ENCODE results near the gene SGPL1. TPM values are rescaled to one million over a fixed set of nuclear protein-coding genes. Genes with fewer than 3 reads are reported as not detected.

SGPL1 gene
- total RNA-seq, 1 experiment from 2014 or later, result 127 TPM

- Mint-ChIP-seq H3K4me3 (ENCODE audit: unreplicated experiment) (no peak overlapping the region), H3K27me3 (ENCODE audit: insufficient read depth, unreplicated experiment) (peaks cover 12% of the 10 kb centered on the region), H3K9me3 (ENCODE audit: unreplicated experiment) (no peaks in the 10 kb centered on the region), H3K27ac (ENCODE audit: unreplicated experiment) (no peak overlapping the region), H3K36me3 (ENCODE audit: insufficient read depth, unreplicated experiment) (no peaks in the 10 kb centered on the region), H3K4me1 (ENCODE audit: low read depth, unreplicated experiment) (no peaks in the 10 kb centered on the region)
- no peaks in the 10 kb centered on the region; the same call in 1 of the 2 replicates for H3K27me3 ChIP-seq (replicated peaks; ENCODE audit: control insufficient read depth, insufficient read depth, low read length)
- intact Hi-C loops (cut with micrococcal nuclease; ENCODE audit: unreplicated experiment), result no loop called here
- H3K9me3 ChIP-seq, result no peaks in the 10 kb centered on the region
- CTCF ChIA-PET, result interaction anchor here (0.6 kb wide), 1 partner anchor 271 kb away, joined by 3 read pairs; no protein-coding TSS in a partner anchor
- no peaks in the 10 kb centered on the region for H3K36me3 ChIP-seq (ENCODE audit: control insufficient read depth, insufficient read depth, low read length)
- H3K4me3 ChIP-seq (ENCODE audit: low read depth, low read length), result no peak overlapping the region
- BruUV-seq (replicated peaks), result no TSS peak
- POLR2A ChIA-PET, result no interaction called here
- no peaks in the 10 kb centered on the region for H3K4me1 ChIP-seq
- TF ChIP-seq CTCF (IDR thresholded peaks at IDR 0.05; ENCODE audit: insufficient read depth in 1 of 2, low read depth in 1 of 2, low read length in 1 of 2, severe bottlenecking in 1 of 2, unreplicated experiment in 1 of 2), result no peak
- peak in 1 of 2 experiments; percentile 33 for DNase-seq
These were observed 92.9 kb downstream of the SGPL1 start for GRCh38 chr10:70908406-70909296.

- CTCF ChIA-PET, result interaction anchor here (0.6 kb wide), 1 partner anchor 272 kb away, joined by 3 read pairs; no protein-coding TSS in a partner anchor
- Mint-ChIP-seq H3K9me3 (ENCODE audit: unreplicated experiment) (no peaks in the 10 kb centered on the region), H3K27ac (ENCODE audit: unreplicated experiment) (no peak overlapping the region), H3K4me1 (ENCODE audit: low read depth, unreplicated experiment) (no peaks in the 10 kb centered on the region), H3K36me3 (ENCODE audit: insufficient read depth, unreplicated experiment) (no peaks in the 10 kb centered on the region), H3K27me3 (ENCODE audit: insufficient read depth, unreplicated experiment) (peaks cover 15% of the 10 kb centered on the region), H3K4me3 (ENCODE audit: unreplicated experiment) (no peak overlapping the region)
- peak in 1 of 2 experiments; percentile 28 for DNase-seq
- Histone ChIP-seq H3K36me3 (ENCODE audit: control insufficient read depth, insufficient read depth, low read length) (no peaks in the 10 kb centered on the region), H3K4me1 (no peaks in the 10 kb centered on the region), H3K4me3 (ENCODE audit: low read depth, low read length) (no peak overlapping the region), H3K9me3 (no peaks in the 10 kb centered on the region), H3K27me3 (replicated peaks; ENCODE audit: control insufficient read depth, insufficient read depth, low read length) (no peaks in the 10 kb centered on the region; the same call in 1 of the 2 replicates)
- BruUV-seq (replicated peaks), result no TSS peak
- intact Hi-C loops (cut with micrococcal nuclease; ENCODE audit: unreplicated experiment), result no loop called here
- no peak for TF ChIP-seq CTCF (IDR thresholded peaks at IDR 0.05; ENCODE audit: insufficient read depth in 1 of 2, low read depth in 1 of 2, low read length in 1 of 2, severe bottlenecking in 1 of 2, unreplicated experiment in 1 of 2)
- POLR2A ChIA-PET, result no interaction called here
These were observed 93.7 kb downstream of the SGPL1 start for GRCh38 chr10:70909326-70909935.

GRCh38 chr10:70910486-70911341 is 95.0 kb downstream of the SGPL1 start:
- no peaks in the 10 kb centered on the region for H3K36me3 Mint-ChIP-seq (ENCODE audit: insufficient read depth, unreplicated experiment)
- Histone ChIP-seq H3K4me3 (ENCODE audit: low read depth, low read length) (no peak overlapping the region), H3K36me3 (ENCODE audit: control insufficient read depth, insufficient read depth, low read length) (no peaks in the 10 kb centered on the region), H3K4me1 (no peaks in the 10 kb centered on the region), H3K27me3 (replicated peaks; ENCODE audit: control insufficient read depth, insufficient read depth, low read length) (no peaks in the 10 kb centered on the region; the same call in 1 of the 2 replicates), H3K9me3 (no peaks in the 10 kb centered on the region)
- H3K4me3 Mint-ChIP-seq (ENCODE audit: unreplicated experiment), result no peak overlapping the region
- no peak overlapping the region for H3K27ac Mint-ChIP-seq (ENCODE audit: unreplicated experiment)
- DNase-seq, result peak in 1 of 2 experiments; percentile 38
- H3K27me3 Mint-ChIP-seq (ENCODE audit: insufficient read depth, unreplicated experiment), result peaks cover 17% of the 10 kb centered on the region
- intact Hi-C loops (cut with micrococcal nuclease; ENCODE audit: unreplicated experiment), result no loop called here
- no peaks in the 10 kb centered on the region for H3K4me1 Mint-ChIP-seq (ENCODE audit: low read depth, unreplicated experiment)
- no peaks in the 10 kb centered on the region for H3K9me3 Mint-ChIP-seq (ENCODE audit: unreplicated experiment)
- TF ChIP-seq CTCF (IDR thresholded peaks at IDR 0.05; ENCODE audit: insufficient read depth in 1 of 2, low read depth in 1 of 2, low read length in 1 of 2, severe bottlenecking in 1 of 2, unreplicated experiment in 1 of 2), result no peak
- BruUV-seq (replicated peaks), result no TSS peak
- POLR2A ChIA-PET, result interaction anchor here (0.6 kb wide), 1 partner anchor 830 kb away, joined by 4 read pairs; no protein-coding TSS in a partner anchor
- CTCF ChIA-PET, result no interaction called here

Data from Caco-2 (cell line).